GM23338 (cell line): ENCODE results near the gene TMEM30A. TPM values are rescaled to one million over a fixed set of nuclear protein-coding genes. Genes with fewer than 3 reads are reported as not detected.

Experiments
- ATAC-seq: fragments of 200-7000 bp; cut with Tn5 transposase; 3 replicates; pipeline ENCODE4 v1.9.1; 2020
- DNase-seq: peaks from one replicate; pipeline ENCODE4 v3.0.0-alpha.2; 2015; ENCODE audit warnings: low spot score
- H2AFZ ChIP-seq: fragments of 200-600 bp; sonication (generic); 2 replicates; pipeline ENCODE4 v1.8.0; 2016; ENCODE audit warnings: antibody characterized with exemption, mild to moderate bottlenecking, moderate library complexity
- H3F3A ChIP-seq: fragments of 200-600 bp; sonication (generic); replicated peaks from 2 replicates; pipeline ENCODE4 v1.8.0; 2017; ENCODE audit warnings: antibody characterized with exemption, mixed run types, low read depth
- H3K27ac ChIP-seq: fragments of 200-600 bp; sonication (generic); 2 replicates; pipeline ENCODE4 v1.6.1; 2016; ENCODE audit warnings: low read depth
- H3K27me3 ChIP-seq: fragments of 200-600 bp; sonication (generic); 2 replicates; pipeline ENCODE4 v1.8.0; 2016; ENCODE audit warnings: mild to moderate bottlenecking, mixed run types, moderate library complexity; ENCODE audit not compliant: insufficient read depth
- H3K36me3 ChIP-seq: fragments of 200-600 bp; sonication (generic); 2 replicates; pipeline ENCODE4 v1.8.0; 2016; ENCODE audit warnings: mild to moderate bottlenecking; ENCODE audit not compliant: insufficient read depth
- H3K4me1 ChIP-seq: fragments of 200-600 bp; sonication (generic); 2 replicates; pipeline ENCODE4 v1.8.0; 2016; ENCODE audit warnings: mild to moderate bottlenecking, moderate library complexity; ENCODE audit not compliant: insufficient read depth
- H3K4me2 ChIP-seq: fragments of 200-600 bp; sonication (generic); 2 replicates; pipeline ENCODE4 v1.7.1; 2017; ENCODE audit warnings: mixed run types
- H3K4me3 ChIP-seq: fragments of 200-600 bp; sonication (generic); 2 replicates; pipeline ENCODE4 v1.6.1; 2016; ENCODE audit warnings: mixed run types
- H3K79me2 ChIP-seq: fragments of 200-600 bp; sonication (generic); replicated peaks from 2 replicates; pipeline ENCODE4 v1.8.0; 2017; ENCODE audit warnings: mild to moderate bottlenecking; ENCODE audit not compliant: insufficient read depth
- H3K9me2 ChIP-seq: fragments of 200-600 bp; sonication (generic); 2 replicates; pipeline ENCODE4 v1.8.0; 2017; ENCODE audit not compliant: insufficient read depth
- H4K20me1 ChIP-seq: fragments of 200-600 bp; sonication (generic); replicated peaks from 2 replicates; pipeline ENCODE4 v1.8.0; 2017; ENCODE audit warnings: mild to moderate bottlenecking; ENCODE audit not compliant: insufficient read depth
- H3K27ac Mint-ChIP-seq: 2 replicates; pipeline ENCODE4 v1.8.0; 2020; ENCODE audit warnings: inconsistent platforms, mild to moderate bottlenecking, moderate library complexity, mixed read lengths
- H3K27me3 Mint-ChIP-seq: 3 replicates; pipeline ENCODE4 v1.8.0; 2022; ENCODE audit warnings: low read depth, mild to moderate bottlenecking, moderate library complexity, mixed read lengths, inconsistent platforms; ENCODE audit not compliant: insufficient read depth, poor library complexity
- H3K36me3 Mint-ChIP-seq: 3 replicates; pipeline ENCODE4 v1.8.0; 2021; ENCODE audit warnings: low read depth, mild to moderate bottlenecking, inconsistent platforms, moderate library complexity, mixed read lengths
- H3K4me1 Mint-ChIP-seq: 3 replicates; pipeline ENCODE4 v1.8.0; 2020; ENCODE audit warnings: mild to moderate bottlenecking, inconsistent platforms, mixed read lengths
- H3K4me3 Mint-ChIP-seq: 3 replicates; pipeline ENCODE4 v1.8.0; 2021; ENCODE audit warnings: moderate library complexity, mild to moderate bottlenecking, inconsistent platforms, mixed read lengths
- H3K9me3 Mint-ChIP-seq: 3 replicates; pipeline ENCODE4 v1.8.0; 2020; ENCODE audit warnings: moderate library complexity, mild to moderate bottlenecking, inconsistent platforms, mixed read lengths
- EZH2 ChIP-seq: fragments of 200-600 bp; sonication (generic); IDR thresholded peaks from one replicate; pipeline ENCODE4 v1.8.0; 2017; ENCODE audit warnings: antibody characterized with exemption, mild to moderate bottlenecking, low read depth; ENCODE audit not compliant: unreplicated experiment
- EZH2phosphoT487 ChIP-seq: fragments of 200-600 bp; sonication (generic); IDR thresholded peaks from one replicate; pipeline ENCODE4 v1.8.1; 2018; ENCODE audit warnings: antibody characterized with exemption; ENCODE audit not compliant: unreplicated experiment
- STAT1 ChIP-seq: IDR thresholded peaks from one replicate; pipeline ENCODE4 v1.6.1; 2016; ENCODE audit warnings: antibody characterized with exemption; ENCODE audit not compliant: unreplicated experiment
- ZNF331 ChIP-seq: fragments of 250-450 bp; sonication (Bioruptor Pico); IDR thresholded peaks from 2 replicates; pipeline ENCODE4 v1.5.0; 2020; ENCODE audit warnings: low read depth, mild to moderate bottlenecking, moderate library complexity
- polyA plus RNA-seq: library from polyadenylated mRNA; unstranded; fragments of >200 nt; fragmentation: Nextera tagmentation; extraction: Ambion mirVana; gene quantifications from 2 replicates; pipeline ENCODE4 v1.2.1, GENCODE V29; 2016
- total RNA-seq: library from RNA; depleted of rRNA; stranded (reverse); fragments of >200 nt; shearing (Covaris generic); gene quantifications from 2 replicates; pipeline ENCODE4 v1.2.3, GENCODE V29; 2014
- TF ChIP-seq, protein P1 (sequence below): fragments of 250-450 bp; sonication (Bioruptor Pico); IDR thresholded peaks from 2 replicates; pipeline ENCODE4 v1.5.0; 2020; ENCODE audit warnings: mild to moderate bottlenecking, moderate library complexity
- TF ChIP-seq, protein P2 (sequence below): IDR thresholded peaks from 2 replicates; pipeline ENCODE4 v1.6.1; 2016; ENCODE audit warnings: antibody characterized with exemption
- TF ChIP-seq, protein P3 (sequence below), 2 experiments: fragments of 200-600 bp in 1 of 2; sonication (generic) in 1 of 2; conservative IDR thresholded peaks; 2 replicates each; pipeline versions ENCODE4 v1.5.1 to v1.6.1; 2016 to 2017; ENCODE audit warnings: antibody characterized with exemption in 2 of 2, low read depth in 2 of 2, mild to moderate bottlenecking in 2 of 2, moderate library complexity in 1 of 2

The TMEM30A gene
- total and polyA plus RNA-seq, 2 experiments from 2014 or later: 61.7 to 99.9 TPM

DNA sequence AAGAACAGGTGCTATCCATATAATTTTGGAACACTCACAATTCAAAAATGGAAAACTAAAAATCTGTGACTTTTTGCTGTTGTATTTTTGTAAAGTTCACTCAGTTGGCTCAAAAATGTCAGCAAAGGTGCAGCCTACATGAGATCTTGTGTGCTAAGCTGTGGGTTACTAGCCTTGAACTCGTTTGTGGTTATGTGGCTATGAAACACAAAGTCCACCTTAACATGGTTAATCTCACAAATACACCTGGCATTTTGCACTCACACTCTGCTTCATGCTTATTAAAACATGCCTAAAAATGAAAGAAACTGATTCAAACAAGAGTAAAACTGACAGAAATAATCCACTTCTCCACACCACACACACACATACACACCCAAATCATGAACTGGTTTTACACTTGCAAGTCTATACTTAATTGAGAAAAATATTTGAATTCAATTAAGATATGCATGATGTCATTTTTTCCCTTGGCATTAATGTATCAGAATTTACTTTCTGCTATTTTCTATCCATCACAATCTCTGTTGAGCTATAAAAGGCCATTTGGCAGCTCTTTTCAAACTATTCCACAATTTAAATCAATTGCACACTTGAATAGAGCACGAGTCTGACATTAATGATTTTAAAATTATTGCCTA is 22.9 kb upstream of the TMEM30A start (continued):
- TF ChIP-seq, protein P1, sequence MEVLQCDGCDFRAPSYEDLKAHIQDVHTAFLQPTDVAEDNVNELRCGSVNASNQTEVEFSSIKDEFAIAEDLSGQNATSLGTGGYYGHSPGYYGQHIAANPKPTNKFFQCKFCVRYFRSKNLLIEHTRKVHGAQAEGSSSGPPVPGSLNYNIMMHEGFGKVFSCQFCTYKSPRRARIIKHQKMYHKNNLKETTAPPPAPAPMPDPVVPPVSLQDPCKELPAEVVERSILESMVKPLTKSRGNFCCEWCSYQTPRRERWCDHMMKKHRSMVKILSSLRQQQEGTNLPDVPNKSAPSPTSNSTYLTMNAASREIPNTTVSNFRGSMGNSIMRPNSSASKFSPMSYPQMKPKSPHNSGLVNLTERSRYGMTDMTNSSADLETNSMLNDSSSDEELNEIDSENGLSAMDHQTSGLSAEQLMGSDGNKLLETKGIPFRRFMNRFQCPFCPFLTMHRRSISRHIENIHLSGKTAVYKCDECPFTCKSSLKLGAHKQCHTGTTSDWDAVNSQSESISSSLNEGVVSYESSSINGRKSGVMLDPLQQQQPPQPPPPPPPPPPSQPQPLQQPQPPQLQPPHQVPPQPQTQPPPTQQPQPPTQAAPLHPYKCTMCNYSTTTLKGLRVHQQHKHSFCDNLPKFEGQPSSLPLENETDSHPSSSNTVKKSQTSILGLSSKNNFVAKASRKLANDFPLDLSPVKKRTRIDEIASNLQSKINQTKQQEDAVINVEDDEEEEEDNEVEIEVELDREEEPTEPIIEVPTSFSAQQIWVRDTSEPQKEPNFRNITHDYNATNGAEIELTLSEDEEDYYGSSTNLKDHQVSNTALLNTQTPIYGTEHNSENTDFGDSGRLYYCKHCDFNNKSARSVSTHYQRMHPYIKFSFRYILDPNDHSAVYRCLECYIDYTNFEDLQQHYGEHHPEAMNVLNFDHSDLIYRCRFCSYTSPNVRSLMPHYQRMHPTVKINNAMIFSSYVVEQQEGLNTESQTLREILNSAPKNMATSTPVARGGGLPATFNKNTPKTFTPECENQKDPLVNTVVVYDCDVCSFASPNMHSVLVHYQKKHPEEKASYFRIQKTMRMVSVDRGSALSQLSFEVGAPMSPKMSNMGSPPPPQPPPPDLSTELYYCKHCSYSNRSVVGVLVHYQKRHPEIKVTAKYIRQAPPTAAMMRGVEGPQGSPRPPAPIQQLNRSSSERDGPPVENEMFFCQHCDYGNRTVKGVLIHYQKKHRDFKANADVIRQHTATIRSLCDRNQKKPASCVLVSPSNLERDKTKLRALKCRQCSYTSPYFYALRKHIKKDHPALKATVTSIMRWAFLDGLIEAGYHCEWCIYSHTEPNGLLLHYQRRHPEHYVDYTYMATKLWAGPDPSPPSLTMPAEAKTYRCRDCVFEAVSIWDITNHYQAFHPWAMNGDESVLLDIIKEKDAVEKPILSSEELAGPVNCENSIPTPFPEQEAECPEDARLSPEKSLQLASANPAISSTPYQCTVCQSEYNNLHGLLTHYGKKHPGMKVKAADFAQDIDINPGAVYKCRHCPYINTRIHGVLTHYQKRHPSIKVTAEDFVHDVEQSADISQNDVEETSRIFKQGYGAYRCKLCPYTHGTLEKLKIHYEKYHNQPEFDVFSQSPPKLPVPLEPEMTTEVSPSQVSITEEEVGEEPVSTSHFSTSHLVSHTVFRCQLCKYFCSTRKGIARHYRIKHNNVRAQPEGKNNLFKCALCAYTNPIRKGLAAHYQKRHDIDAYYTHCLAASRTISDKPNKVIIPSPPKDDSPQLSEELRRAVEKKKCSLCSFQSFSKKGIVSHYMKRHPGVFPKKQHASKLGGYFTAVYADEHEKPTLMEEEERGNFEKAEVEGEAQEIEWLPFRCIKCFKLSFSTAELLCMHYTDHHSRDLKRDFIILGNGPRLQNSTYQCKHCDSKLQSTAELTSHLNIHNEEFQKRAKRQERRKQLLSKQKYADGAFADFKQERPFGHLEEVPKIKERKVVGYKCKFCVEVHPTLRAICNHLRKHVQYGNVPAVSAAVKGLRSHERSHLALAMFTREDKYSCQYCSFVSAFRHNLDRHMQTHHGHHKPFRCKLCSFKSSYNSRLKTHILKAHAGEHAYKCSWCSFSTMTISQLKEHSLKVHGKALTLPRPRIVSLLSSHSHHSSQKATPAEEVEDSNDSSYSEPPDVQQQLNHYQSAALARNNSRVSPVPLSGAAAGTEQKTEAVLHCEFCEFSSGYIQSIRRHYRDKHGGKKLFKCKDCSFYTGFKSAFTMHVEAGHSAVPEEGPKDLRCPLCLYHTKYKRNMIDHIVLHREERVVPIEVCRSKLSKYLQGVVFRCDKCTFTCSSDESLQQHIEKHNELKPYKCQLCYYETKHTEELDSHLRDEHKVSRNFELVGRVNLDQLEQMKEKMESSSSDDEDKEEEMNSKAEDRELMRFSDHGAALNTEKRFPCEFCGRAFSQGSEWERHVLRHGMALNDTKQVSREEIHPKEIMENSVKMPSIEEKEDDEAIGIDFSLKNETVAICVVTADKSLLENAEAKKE (CRISPR knock-in tag): no peak
- TF ChIP-seq, protein P2, sequence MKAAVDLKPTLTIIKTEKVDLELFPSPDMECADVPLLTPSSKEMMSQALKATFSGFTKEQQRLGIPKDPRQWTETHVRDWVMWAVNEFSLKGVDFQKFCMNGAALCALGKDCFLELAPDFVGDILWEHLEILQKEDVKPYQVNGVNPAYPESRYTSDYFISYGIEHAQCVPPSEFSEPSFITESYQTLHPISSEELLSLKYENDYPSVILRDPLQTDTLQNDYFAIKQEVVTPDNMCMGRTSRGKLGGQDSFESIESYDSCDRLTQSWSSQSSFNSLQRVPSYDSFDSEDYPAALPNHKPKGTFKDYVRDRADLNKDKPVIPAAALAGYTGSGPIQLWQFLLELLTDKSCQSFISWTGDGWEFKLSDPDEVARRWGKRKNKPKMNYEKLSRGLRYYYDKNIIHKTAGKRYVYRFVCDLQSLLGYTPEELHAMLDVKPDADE: no peak
- TF ChIP-seq ZNF331 (CRISPR knock-in tag): no peak

DNA sequence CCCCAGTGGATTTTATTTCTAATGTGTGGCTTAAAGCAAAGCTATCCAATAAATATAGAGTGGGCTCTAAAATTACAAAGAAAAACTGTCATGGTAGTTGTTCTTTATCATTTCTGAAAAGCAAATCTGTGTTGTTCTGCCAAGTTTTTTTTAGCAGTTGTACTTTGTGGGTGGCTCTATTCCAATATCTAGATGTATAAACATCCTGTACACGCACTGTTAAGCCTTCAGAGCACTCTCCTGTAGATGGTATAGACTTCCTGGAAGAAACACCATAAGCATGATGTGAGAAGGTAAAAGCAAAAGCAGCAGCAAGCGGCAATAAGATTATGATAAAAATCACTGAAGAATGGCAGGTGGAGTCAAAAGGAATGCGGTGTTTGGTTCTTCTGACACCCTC is 21.5 kb upstream of the TMEM30A start:
- Mint-ChIP-seq H3K9me3 (no peaks in the 10 kb centered on the region), H3K27ac (no peak overlapping the region), H3K4me3 (no peak overlapping the region), H3K36me3 (no peaks in the 10 kb centered on the region), H3K27me3 (no peaks in the 10 kb centered on the region), H3K4me1 (no peaks in the 10 kb centered on the region)
- no peak for DNase-seq
- Histone ChIP-seq H3K4me2 (no peak overlapping the region), H3K36me3 (no peaks in the 10 kb centered on the region), H4K20me1 (no peaks in the 10 kb centered on the region), H2AFZ (no peak overlapping the region), H3K27me3 (no peaks in the 10 kb centered on the region), H3K79me2 (no peaks in the 10 kb centered on the region), H3F3A (no peaks in the 10 kb centered on the region), H3K4me1 (peaks cover 17% of the 10 kb centered on the region), H3K4me3 (no peak overlapping the region), H3K9me2 (no peaks in the 10 kb centered on the region), H3K27ac (no peak overlapping the region)
- no peak for ATAC-seq
- TF ChIP-seq STAT1 (no peak), EZH2 (no peak), EZH2phosphoT487 (no peak)
- TF ChIP-seq, protein P3, sequence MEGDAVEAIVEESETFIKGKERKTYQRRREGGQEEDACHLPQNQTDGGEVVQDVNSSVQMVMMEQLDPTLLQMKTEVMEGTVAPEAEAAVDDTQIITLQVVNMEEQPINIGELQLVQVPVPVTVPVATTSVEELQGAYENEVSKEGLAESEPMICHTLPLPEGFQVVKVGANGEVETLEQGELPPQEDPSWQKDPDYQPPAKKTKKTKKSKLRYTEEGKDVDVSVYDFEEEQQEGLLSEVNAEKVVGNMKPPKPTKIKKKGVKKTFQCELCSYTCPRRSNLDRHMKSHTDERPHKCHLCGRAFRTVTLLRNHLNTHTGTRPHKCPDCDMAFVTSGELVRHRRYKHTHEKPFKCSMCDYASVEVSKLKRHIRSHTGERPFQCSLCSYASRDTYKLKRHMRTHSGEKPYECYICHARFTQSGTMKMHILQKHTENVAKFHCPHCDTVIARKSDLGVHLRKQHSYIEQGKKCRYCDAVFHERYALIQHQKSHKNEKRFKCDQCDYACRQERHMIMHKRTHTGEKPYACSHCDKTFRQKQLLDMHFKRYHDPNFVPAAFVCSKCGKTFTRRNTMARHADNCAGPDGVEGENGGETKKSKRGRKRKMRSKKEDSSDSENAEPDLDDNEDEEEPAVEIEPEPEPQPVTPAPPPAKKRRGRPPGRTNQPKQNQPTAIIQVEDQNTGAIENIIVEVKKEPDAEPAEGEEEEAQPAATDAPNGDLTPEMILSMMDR (conservative IDR thresholded peaks at IDR 0.05; ENCODE audit: low read depth in 2 of 2): no peak
